SK-N-MC (cell line): ENCODE results near the gene USP33.
"Not testable (repeated sequence)": the region's sequence is repeated elsewhere in the genome, so short reads cannot be mapped to it uniquely, and the experiment has no call there.

ENCODE experiments used
- DNase-seq: peaks from one replicate; pipeline ENCODE4 v3.0.0-alpha.2; 2011; ENCODE audit warnings: low read depth, low spot score
- H3K27ac ChIP-seq: fragments of 200-600 bp; sonication (generic); 2 replicates; pipeline ENCODE4 v1.5.1; 2016; ENCODE audit warnings: mixed run types
- H3K36me3 ChIP-seq: fragments of 200-600 bp; sonication (generic); 2 replicates; pipeline ENCODE4 v1.6.1; 2017; ENCODE audit warnings: antibody characterized with exemption, low read length, mixed read lengths; ENCODE audit not compliant: insufficient read depth
- H3K4me3 ChIP-seq: fragments of 200-600 bp; sonication (generic); 2 replicates; pipeline ENCODE4 v1.5.1; 2016
- H3K9ac ChIP-seq: fragments of 200-600 bp; sonication (generic); 2 replicates; pipeline ENCODE4 v1.8.0; 2017; ENCODE audit warnings: mixed run types, mixed read lengths; ENCODE audit not compliant: insufficient read length
- H3K9me3 ChIP-seq: fragments of 200-600 bp; sonication (generic); 2 replicates; pipeline ENCODE4 v1.6.1; 2017; ENCODE audit warnings: low read depth, mild to moderate bottlenecking, antibody characterized with exemption, low read length, moderate library complexity, mixed read lengths
- EZH2 ChIP-seq: fragments of 200-600 bp; sonication (generic); IDR thresholded peaks from one replicate; pipeline ENCODE4 v1.6.1; 2017; ENCODE audit warnings: antibody characterized with exemption
- FOXP2 ChIP-seq: optimal IDR thresholded peaks from 2 replicates; pipeline ENCODE3; 2011; ENCODE audit warnings: mild to moderate bottlenecking, moderate library complexity; ENCODE audit not compliant: insufficient read depth; ENCODE audit errors: extremely low read length, control extremely low read depth
- POLR2AphosphoS5 ChIP-seq: IDR thresholded peaks from 2 replicates; pipeline ENCODE4 v1.6.1; 2012; ENCODE audit warnings: mild to moderate bottlenecking, low read depth, low read length, borderline replicate concordance

USP33 gene

GRCh38 chr1:77682460-77683159 is 77.0 kb downstream of the USP33 start, which contains the start of gene ZZZ3:
Gene ZZZ3, minus strand, starts transcription at chr1:77682658. Its CDS starts 49,304 bp downstream, at chr1:77633354.
- no peaks in the 10 kb centered on the region for H3K36me3 ChIP-seq
- peak within 1 kb of the TSS; percentile 99 for H3K27ac ChIP-seq
- H3K9me3 ChIP-seq = no peaks in the 10 kb centered on the region
- H3K9ac ChIP-seq = peak within 1 kb of the TSS; percentile 99
- TF ChIP-seq POLR2AphosphoS5 (peak; percentile 88), EZH2 (no peak), FOXP2 (peak; percentile 42)
- peak within 1 kb of the TSS; percentile 90 for H3K4me3 ChIP-seq
- peak; percentile 91 for DNase-seq

GRCh38 chr1:77680173-77680572 is 79.5 kb downstream of the USP33 start:
- peak overlapping the region; percentile 99 for H3K9ac ChIP-seq

DNA sequence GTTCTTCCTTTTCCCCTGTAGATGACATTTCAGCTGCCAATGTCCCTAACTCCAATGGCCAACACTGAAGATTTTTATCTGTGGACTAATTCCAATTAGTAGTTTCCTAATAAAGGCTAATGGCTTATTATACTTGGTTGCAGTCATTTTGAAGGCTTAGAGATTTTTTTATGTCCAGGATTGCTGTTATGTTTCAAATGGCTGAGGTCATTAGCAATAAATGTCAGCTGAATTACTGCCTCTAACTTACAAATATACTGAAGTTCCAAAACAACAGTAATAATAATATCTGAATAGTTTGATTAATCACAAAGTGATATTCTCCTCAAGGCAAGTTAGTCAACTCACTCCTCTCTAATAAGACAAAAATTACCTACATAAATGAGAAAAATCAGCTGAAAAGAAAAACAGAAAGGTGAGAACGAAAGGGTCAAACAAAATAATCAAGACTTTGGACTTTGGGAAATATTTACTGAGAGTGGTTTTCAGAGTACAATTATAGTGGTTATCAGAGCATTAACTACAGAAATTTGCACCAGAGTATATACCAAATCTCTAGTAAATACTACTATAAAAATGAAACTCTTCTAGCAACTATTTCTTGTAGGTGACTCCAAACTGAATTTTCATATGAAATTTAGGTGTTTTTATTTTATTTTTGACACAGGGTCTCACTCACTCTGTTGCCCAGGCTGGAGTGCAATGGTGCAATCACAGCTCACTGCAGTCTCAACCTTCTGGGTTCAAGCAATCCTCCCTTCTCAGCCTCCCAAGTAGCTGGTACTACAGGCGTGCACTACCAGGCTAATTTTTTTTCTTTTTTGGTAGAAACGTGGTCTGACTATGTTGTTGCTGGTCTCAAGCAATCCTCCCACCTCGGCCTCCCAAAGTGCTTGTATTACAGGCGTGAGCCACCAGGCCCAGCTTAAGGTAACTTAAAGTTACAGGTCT is 80.7 kb downstream of the USP33 start:
- Histone ChIP-seq H3K36me3 (peaks cover 12% of the 10 kb centered on the region), H3K4me3 (0 out of 2 replicates have a peak overlapping the region, but pooled peaks have one; percentile 15), H3K9me3 (no peaks in the 10 kb centered on the region), H3K9ac (no peak overlapping the region), H3K27ac (peak overlapping the region; percentile 74)
- TF ChIP-seq POLR2AphosphoS5 (no peak), EZH2 (no peak), FOXP2 (no peak)
- no peak for DNase-seq

More at GRCh38 chr1:77680173-77680572, 79.5 kb downstream of the USP33 start:
- TF ChIP-seq POLR2AphosphoS5 (no peak), EZH2 (no peak), FOXP2 (no peak)
- peak overlapping the region; percentile 74 for H3K27ac ChIP-seq
- DNase-seq = no peak
- peak overlapping the region; percentile 90 for H3K4me3 ChIP-seq
- H3K9me3 ChIP-seq = no peaks in the 10 kb centered on the region
- H3K36me3 ChIP-seq = peaks cover 9% of the 10 kb centered on the region

GRCh38 chr1:77674807-77675206 is 84.8 kb downstream of the USP33 start:
- DNase-seq, H3K9me3 ChIP-seq, H3K4me3 ChIP-seq, H3K9ac ChIP-seq, H3K27ac ChIP-seq: not testable (repeated sequence)
- H3K36me3 ChIP-seq = peaks cover 12% of the 10 kb centered on the region

DNA sequence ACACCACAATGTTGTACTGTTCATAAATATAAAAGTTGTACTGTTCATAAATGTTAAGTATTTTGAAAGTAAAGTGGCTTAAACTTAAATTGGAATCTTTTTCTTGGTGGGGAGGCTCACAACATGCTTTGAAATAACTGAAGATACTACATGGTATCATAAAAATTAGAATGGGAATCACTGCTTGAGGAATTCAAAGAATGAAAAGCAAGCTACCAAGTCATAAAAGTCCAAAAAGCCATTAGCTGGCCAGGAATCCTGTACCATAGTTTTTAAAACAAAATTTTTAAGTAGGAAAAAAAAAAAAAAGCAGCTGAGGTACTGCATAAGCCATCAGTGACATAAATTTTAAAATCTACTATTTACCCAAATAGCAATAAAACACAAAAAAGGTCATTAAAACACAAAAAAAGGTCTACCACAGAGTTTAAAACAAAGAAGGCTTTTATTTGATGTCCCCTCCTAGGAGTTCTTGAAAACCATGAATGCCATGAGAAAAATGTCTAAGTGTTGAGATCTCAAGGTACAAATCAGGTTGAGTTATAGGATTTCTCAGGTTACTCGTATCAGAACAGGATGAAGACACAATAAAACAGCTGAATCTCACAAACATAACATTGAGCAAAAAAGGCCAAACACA is 85.8 kb downstream of the USP33 start:
- H3K9ac ChIP-seq = no peak overlapping the region
- DNase-seq = no peak
- TF ChIP-seq POLR2AphosphoS5 (no peak), EZH2 (no peak), FOXP2 (no peak)
- peaks cover 12% of the 10 kb centered on the region for H3K36me3 ChIP-seq
- H3K9me3 ChIP-seq = no peaks in the 10 kb centered on the region
- H3K4me3 ChIP-seq = no peak overlapping the region
- peak overlapping the region; percentile 14; the same call in 1 of the 2 replicates for H3K27ac ChIP-seq

DNA sequence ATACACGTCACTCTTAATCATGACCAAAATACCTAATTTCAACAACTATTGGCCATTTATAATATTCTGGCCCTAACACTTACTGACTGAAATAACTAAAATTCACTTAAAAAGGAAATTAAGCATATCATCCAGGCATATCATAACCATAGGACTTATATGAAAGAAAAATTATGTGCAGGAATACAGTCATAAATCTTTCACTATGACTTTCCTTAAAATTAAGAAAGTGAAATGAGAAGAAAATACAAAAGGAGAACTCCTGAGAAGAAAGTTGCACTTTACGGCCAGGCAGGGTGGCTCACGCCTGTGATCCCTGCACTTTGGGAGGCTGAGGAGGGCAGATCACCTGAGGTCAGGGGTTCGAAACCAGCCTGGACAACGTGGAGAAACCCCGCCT is 86.6 kb downstream of the USP33 start:
- no peak overlapping the region for H3K27ac ChIP-seq
- H3K4me3 ChIP-seq = no peak overlapping the region

GRCh38 chr1:77672374-77672773 is 87.3 kb downstream of the USP33 start:
- Histone ChIP-seq H3K4me3 (no peak overlapping the region), H3K36me3 (peaks cover 12% of the 10 kb centered on the region), H3K27ac (no peak overlapping the region), H3K9me3 (no peaks in the 10 kb centered on the region), H3K9ac (no peak overlapping the region)
- TF ChIP-seq POLR2AphosphoS5 (no peak), FOXP2 (no peak), EZH2 (no peak)
- no peak for DNase-seq

More for the DNA sequence above, 86.6 kb downstream of the USP33 start:
- Histone ChIP-seq H3K9me3 (no peaks in the 10 kb centered on the region), H3K36me3 (peaks cover 12% of the 10 kb centered on the region), H3K9ac (no peak overlapping the region)
- TF ChIP-seq EZH2 (no peak), FOXP2 (no peak), POLR2AphosphoS5 (no peak)
- no peak for DNase-seq

DNA sequence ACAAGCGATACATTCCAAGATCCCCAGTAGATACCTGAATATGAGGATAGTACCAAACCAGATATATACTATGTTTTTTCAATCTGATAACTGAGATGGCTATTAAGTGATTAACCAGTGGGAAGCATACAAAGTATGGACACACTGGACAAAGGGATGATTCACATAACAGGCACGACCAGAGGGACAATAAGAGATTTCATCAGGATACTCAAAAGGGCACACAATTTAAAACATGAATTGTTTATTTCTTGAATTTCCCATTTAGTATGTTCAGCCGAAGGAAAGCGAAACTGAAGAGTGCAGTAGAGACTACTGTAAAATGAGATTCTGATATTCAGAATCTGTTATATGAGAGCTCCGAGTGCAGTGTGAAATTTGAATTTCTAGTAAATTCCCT is 87.8 kb downstream of the USP33 start:
- Histone ChIP-seq H3K9ac (no peak overlapping the region), H3K9me3 (no peaks in the 10 kb centered on the region), H3K27ac (no peak overlapping the region), H3K4me3 (no peak overlapping the region), H3K36me3 (peaks cover 12% of the 10 kb centered on the region)
- TF ChIP-seq EZH2 = no peak
- no peak for TF ChIP-seq POLR2AphosphoS5
- no peak for TF ChIP-seq FOXP2
- DNase-seq = no peak
